NT2/D1 (cell line): Measurements from ENCODE around the gene ANKRD42.

Experiments
- SUZ12 ChIP-seq: IDR thresholded peaks from 2 replicates; pipeline ENCODE4 v1.6.1; 2011; ENCODE audit not compliant: insufficient read length, insufficient read depth; ENCODE audit errors: extremely low read depth
- YY1 ChIP-seq: IDR thresholded peaks from 2 replicates; pipeline ENCODE4 v1.6.1; 2011; ENCODE audit not compliant: insufficient read length, insufficient read depth
- ZNF274 ChIP-seq: IDR thresholded peaks from 2 replicates; pipeline ENCODE4 v1.6.1; 2011; ENCODE audit warnings: mild to moderate bottlenecking, low read depth, low read length

DNA sequence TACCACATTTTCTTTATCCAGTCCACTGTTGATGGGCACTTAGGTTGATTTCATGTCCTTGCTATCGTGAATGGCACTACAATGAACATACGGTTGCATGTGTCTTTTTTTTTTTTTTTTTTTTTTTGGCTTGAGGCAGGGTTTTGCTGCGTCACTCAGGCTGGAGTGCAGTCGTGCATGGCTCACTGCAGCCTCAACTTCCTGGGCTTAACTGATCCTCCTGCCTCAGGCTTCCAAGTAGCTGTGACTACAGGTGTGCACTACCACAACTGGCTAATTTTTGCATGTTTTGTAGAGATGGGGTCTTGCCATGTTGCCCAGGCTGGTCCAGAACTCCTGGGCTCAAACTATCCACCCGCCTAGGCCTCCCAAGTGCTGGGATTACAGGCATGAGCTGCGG is 94.1 kb downstream of the ANKRD42 start:
- TF ChIP-seq ZNF274, result no peak
- no peak for TF ChIP-seq YY1
- TF ChIP-seq SUZ12, result no peak
